GF-D8 (cell line): ENCODE data around the gene MYL9.
A peak's percentile ranks its signal among the peaks of the same experiment; 100 is the strongest.

Experiments used
- DNase-seq: peaks from one replicate; lab custom pipeline; 2025; lab: John Stamatoyannopoulos, UW

MYL9 gene

GRCh38 chr20:36584018-36584481, 42.7 kb downstream of the MYL9 start:
- no peak for DNase-seq

DNA sequence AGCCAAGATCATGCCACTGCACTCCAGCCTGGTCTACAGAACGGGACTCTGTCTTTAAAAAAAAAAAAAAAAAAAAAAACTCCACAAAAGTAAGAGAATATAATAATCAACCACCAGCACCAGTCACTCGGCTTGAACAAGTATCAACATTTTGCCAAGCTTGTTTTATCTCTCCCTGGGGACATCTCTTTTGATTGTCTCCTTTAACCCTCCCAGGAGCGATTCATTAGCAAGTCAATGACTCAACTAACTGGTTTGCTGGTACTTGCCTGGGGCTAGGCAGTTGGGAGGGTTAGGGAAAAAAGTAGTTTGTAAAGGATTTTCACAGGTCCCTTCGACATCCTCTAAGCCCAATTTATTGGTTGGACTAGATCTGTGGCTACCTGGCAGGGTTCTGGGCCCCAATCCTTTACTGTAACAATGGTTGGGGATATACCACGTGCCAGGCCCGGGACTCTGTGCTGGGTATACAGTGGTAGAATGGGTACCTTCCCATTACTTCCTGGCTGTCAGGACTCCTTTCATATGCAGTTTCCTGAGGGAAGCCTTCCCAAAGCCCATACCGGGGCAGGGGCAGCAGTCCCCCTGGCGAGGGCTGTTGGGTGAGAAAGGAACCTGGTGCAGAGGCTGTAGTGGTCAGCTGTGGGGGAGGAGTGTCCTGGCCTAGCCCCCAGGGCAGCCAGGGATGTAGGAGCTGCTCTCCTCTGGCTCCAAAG, 44.2 kb downstream of the MYL9 start:
- no peak for DNase-seq

DNA sequence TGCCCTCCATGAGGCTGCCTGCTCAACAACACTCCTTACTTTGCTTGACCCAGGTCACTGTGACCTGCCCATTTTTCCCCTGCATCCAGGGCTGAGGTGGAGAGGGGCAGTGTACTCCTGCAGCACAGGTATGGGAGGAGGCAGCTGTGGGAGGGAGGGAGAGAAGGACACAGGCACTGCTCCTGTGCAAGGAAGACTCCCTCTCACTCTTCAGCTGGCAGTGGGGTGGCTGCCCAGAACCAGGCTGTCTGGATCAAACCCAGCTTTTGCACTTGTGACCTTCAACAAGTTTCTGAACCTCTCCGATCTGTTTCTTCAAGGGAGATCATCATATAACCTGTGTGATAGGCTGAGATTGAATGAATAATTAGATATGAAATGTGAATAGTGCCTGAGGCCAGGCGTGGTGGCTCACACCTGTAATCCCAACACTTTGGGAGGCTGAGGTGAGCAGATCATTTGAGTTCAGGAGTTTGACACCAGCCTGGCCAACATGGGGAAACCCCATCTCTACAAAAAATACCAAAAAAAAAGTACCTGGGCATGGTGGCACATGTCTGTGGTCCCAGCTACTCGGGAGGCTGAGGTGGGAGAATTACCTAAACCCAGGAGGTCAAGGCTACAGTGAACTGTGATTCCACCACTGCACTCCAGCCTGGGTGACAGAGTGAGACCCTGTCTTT, 46.2 kb downstream of the MYL9 start:
- no peak for DNase-seq

GRCh38 chr20:36591281-36591680, 50.0 kb downstream of the MYL9 start:
- DNase-seq = no peak

DNA sequence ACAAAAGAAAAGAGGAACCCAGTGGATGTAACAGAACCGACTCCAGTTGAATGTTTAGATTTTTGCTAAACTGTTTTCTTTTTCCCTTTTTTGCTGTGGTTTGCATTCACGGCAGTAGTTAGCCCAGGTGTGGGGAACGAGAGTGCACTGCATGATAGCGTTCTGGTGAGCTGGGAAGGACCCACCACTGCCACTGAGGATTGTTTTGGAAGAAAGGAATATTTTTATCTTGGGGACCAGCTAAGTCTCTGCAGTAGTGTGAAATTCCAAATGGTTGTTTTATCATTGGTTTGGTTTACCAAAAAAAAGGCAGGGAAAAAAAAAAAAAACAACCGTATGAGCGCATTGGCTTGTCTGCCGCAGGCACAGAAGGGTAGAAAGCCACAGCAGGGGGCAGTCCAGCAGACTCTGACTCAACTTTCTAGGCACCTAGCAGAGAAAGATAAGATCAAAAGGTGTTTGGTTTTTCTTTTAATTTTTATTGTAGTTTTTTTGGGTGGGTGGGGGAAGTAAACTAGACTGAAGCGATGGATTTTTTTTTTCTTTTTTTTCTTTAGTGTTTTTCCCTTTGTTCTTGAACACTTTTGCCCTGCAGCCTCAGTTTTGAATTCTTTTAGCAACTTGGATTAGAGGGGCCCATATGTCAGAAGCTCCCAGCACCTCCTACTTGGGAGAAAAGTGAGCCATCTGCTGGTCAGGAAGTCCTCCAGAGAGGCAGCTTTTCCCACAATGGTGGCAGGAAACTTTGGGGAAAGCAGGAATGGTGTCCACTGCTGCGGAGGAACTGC, 50.7 kb downstream of the MYL9 start:
- DNase-seq = no peak

DNA sequence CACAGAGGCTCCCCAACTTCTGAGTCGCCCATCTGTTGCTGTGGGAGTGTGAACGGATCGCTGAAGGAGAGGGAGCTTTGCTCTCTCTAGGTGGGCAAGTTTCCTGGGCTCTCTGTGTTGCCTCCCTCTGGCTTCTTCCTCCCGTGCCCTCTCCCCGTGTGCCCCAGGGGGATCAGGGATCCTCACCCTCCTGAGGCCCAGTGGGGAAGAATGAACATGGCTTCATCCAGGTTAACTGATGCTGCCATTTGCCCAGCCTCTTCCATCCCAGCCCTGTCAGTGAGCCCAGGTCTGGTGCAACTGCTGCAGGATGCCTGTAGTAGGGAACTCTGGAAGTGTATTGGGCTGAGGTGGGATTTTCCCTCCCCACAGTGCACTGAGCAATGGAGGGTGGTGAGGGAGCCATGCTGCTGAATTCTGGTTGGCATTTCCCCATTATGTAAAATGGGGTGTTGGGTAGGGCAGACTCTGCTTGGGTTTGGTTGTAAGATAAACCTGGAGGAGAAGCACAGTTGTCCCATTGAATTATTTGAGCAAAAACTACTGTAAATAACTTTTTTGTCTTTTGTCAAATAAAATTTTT, 52.1 kb downstream of the MYL9 start:
- no peak for DNase-seq

DNA sequence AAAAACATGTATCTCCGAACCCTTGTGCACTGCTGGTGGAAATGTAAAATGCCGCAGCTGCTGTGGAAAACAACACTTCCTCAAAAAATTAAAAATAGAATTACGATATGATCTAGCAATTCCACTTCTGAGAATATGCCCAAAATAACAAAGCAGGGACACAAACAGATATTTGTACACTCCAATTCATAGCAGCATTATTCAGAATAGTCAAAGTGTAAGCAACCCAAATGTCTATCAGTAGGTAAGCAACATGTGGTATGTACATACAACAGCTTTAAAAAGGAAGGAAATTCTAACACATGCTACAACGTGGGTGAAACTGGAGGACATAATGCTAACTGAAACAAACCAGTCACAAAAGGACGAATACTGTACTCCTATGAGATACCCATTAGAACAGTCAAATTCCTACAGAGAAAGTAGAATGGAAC, 58.6 kb downstream of the MYL9 start:
- DNase-seq = peak; percentile 60
